Hepatocyte (in vitro differentiated cells): Measurements from ENCODE around the gene STAT5B. TPM values are rescaled to one million over a fixed set of nuclear protein-coding genes. Genes with fewer than 3 reads are reported as not detected.

Experiments
- DNase-seq: peaks from one replicate; pipeline ENCODE4 v3.0.0-alpha.2; 2016; ENCODE audit warnings: low spot score
- H2AFZ ChIP-seq: fragments of 200-600 bp; sonication (generic); 2 replicates; pipeline ENCODE4 v1.6.0; 2016; ENCODE audit warnings: antibody characterized with exemption, mild to moderate bottlenecking
- H3K27ac ChIP-seq: fragments of 200-600 bp; sonication (generic); 2 replicates; pipeline ENCODE4 v1.5.1; 2016; ENCODE audit warnings: mild to moderate bottlenecking
- H3K27me3 ChIP-seq: fragments of 200-600 bp; sonication (generic); 2 replicates; pipeline ENCODE4 v1.6.1; 2016
- H3K36me3 ChIP-seq: fragments of 200-600 bp; sonication (generic); replicated peaks from 2 replicates; pipeline ENCODE4 v1.5.1; 2016; ENCODE audit warnings: low read depth; ENCODE audit not compliant: insufficient read depth
- H3K4me1 ChIP-seq: fragments of 200-600 bp; sonication (generic); 2 replicates; pipeline ENCODE4 v1.5.1; 2016; ENCODE audit warnings: mild to moderate bottlenecking, moderate library complexity; ENCODE audit not compliant: insufficient read depth
- H3K4me2 ChIP-seq: fragments of 200-600 bp; sonication (generic); 2 replicates; pipeline ENCODE4 v1.6.0; 2016
- H3K4me3 ChIP-seq: fragments of 200-600 bp; sonication (generic); 2 replicates; pipeline ENCODE4 v1.5.1; 2016; ENCODE audit warnings: mild to moderate bottlenecking
- H3K79me2 ChIP-seq: fragments of 200-600 bp; sonication (generic); 2 replicates; pipeline ENCODE4 v1.6.0; 2017; ENCODE audit warnings: mild to moderate bottlenecking
- H3K9me2 ChIP-seq: fragments of 200-600 bp; sonication (generic); replicated peaks from 2 replicates; pipeline ENCODE4 v1.6.0; 2017; ENCODE audit warnings: mild to moderate bottlenecking; ENCODE audit not compliant: insufficient read depth
- H3K9me3 ChIP-seq: fragments of 200-600 bp; sonication (generic); 2 replicates; pipeline ENCODE4 v1.5.1; 2016; ENCODE audit warnings: low read depth, mild to moderate bottlenecking
- H4K20me1 ChIP-seq: fragments of 200-600 bp; sonication (generic); 2 replicates; pipeline ENCODE4 v1.6.0; 2016; ENCODE audit warnings: mild to moderate bottlenecking; ENCODE audit not compliant: insufficient read depth, poor library complexity, severe bottlenecking
- EZH2 ChIP-seq: fragments of 200-600 bp; sonication (generic); IDR thresholded peaks from 2 replicates; pipeline ENCODE4 v1.6.1; 2016; ENCODE audit warnings: antibody characterized with exemption, mild to moderate bottlenecking, borderline replicate concordance
- EZH2phosphoT487 ChIP-seq: fragments of 200-600 bp; sonication (generic); IDR thresholded peaks from one replicate; pipeline ENCODE4 v1.6.1; 2018; ENCODE audit warnings: antibody characterized with exemption, mild to moderate bottlenecking, low read depth, moderate library complexity; ENCODE audit not compliant: unreplicated experiment, severe bottlenecking
- WGBS: methylation state at CpG from one replicate; pipeline ENCODE4 v1.1.6; 2016; ENCODE audit warnings: low lambda C conversion rate; ENCODE audit errors: missing lambda C conversion rate; 5-methylcytosine and 5-hydroxymethylcytosine counted together
- polyA plus RNA-seq: library from polyadenylated mRNA; unstranded; fragments of >200 nt; fragmentation: Nextera tagmentation; extraction: Ambion mirVana; gene quantifications from 2 replicates; pipeline ENCODE4 v1.2.1, GENCODE V29; 2016
- total RNA-seq: library from RNA; depleted of rRNA; stranded (reverse); fragments of >200 nt; gene quantifications from 2 replicates; pipeline ENCODE4 v1.2.3, GENCODE V29; 2014
- TF ChIP-seq, protein P1 (sequence below): fragments of 200-600 bp; sonication (generic); IDR thresholded peaks from 2 replicates; pipeline ENCODE4 v1.5.1; 2016; ENCODE audit warnings: antibody characterized with exemption, mild to moderate bottlenecking; ENCODE audit not compliant: poor library complexity

The STAT5B gene
- total and polyA plus RNA-seq, 2 experiments from 2014 or later = 25.7 to 26.0 TPM

DNA sequence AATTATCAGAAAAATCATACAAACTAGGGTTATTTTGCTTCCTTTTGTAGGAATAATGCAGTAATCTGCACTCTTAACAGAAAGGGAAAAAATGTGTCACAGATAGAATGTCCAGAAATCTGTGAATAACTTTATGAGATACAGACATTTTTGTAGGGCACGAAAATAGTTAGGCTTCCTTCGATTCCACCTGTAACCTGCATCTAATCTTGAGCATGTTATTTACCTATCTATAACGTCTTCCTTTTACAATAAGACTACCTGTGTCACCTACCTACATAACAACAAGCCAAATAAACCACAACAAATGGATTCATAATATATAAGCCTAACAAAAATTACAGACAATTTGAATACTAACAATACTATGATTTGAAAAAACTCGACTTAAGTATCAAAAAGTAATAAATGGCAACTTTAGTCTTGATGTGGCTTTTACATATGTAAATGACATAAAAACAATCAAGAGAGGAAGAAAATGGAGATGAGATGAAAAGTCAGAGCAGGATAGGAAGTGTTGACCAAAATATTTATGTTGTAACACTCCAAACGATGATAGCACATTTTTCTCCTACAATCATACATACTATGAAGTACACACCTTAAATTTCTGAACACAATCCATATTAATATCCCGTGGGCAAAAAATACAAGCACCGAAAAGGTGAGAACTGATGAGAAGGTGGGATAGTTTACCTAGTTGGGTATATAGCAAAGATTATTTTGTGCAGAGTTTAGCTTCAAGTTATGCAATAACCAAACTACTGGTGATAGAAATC lies 2.5 kb downstream of the STAT5B start:
- H2AFZ ChIP-seq = no peak overlapping the region
- WGBS = 81% methylated on average over 7 of the region's 7 CpGs
- no peaks in the 10 kb centered on the region for H3K27me3 ChIP-seq
- peaks cover 27% of the 10 kb centered on the region for H3K4me1 ChIP-seq
- no peak for DNase-seq
- H3K9me2 ChIP-seq = no peaks in the 10 kb centered on the region
- H3K9me3 ChIP-seq = no peaks in the 10 kb centered on the region
- no peak overlapping the region for H3K4me2 ChIP-seq
- peaks cover 69% of the 10 kb centered on the region for H3K79me2 ChIP-seq
- no peak overlapping the region for H3K27ac ChIP-seq
- TF ChIP-seq EZH2phosphoT487 (no peak), EZH2 (no peak)
- TF ChIP-seq, protein P1, sequence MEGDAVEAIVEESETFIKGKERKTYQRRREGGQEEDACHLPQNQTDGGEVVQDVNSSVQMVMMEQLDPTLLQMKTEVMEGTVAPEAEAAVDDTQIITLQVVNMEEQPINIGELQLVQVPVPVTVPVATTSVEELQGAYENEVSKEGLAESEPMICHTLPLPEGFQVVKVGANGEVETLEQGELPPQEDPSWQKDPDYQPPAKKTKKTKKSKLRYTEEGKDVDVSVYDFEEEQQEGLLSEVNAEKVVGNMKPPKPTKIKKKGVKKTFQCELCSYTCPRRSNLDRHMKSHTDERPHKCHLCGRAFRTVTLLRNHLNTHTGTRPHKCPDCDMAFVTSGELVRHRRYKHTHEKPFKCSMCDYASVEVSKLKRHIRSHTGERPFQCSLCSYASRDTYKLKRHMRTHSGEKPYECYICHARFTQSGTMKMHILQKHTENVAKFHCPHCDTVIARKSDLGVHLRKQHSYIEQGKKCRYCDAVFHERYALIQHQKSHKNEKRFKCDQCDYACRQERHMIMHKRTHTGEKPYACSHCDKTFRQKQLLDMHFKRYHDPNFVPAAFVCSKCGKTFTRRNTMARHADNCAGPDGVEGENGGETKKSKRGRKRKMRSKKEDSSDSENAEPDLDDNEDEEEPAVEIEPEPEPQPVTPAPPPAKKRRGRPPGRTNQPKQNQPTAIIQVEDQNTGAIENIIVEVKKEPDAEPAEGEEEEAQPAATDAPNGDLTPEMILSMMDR = no peak
- H3K36me3 ChIP-seq = no peaks in the 10 kb centered on the region
- H3K4me3 ChIP-seq = no peak overlapping the region
- no peaks in the 10 kb centered on the region for H4K20me1 ChIP-seq

DNA sequence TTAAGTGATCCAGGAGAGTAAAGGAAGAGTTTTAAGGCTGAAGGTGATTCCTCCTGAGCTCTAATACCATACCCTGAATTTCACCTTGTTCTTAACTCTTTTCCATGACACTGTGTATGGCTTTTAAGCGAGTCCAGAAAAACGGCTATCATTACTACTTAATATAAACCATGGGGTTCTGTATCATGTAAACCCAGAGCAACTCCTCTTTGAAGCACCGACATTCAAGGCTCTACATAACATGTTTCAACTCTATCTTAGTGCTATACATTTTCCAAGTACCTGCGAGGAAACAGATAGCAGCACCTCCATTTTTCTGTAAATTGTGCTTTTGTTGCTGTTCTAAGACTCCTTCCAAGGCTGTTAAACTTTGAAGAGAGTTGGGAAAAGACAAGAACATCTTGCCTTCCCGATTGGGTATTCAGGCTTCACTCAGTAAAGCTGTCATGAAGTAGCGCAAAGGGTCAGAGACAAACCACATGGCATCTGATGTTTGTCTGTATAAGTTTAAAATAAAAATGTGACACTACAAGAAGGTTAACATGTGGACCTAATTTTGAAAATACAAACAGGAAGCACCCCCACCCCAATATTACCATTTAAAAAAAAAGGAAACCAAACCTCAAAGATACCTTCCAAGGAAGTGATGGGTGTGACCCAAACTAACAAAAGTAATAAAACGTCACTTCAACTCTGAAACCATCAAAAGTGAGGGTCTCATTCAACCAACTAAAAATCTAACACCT lies 3.9 kb downstream of the STAT5B start:
- H3K9me3 ChIP-seq = no peaks in the 10 kb centered on the region
- no peaks in the 10 kb centered on the region for H3K27me3 ChIP-seq
- H3K4me2 ChIP-seq = peak overlapping the region; percentile 47
- no peaks in the 10 kb centered on the region for H3K36me3 ChIP-seq
- H3K4me1 ChIP-seq = peaks cover 27% of the 10 kb centered on the region
- DNase-seq = no peak
- H2AFZ ChIP-seq = no peak overlapping the region
- TF ChIP-seq, protein P1 = no peak
- TF ChIP-seq EZH2phosphoT487 (no peak), EZH2 (no peak)
- no peak overlapping the region for H3K4me3 ChIP-seq
- no peaks in the 10 kb centered on the region for H4K20me1 ChIP-seq
- peaks cover 82% of the 10 kb centered on the region for H3K79me2 ChIP-seq
- H3K9me2 ChIP-seq = no peaks in the 10 kb centered on the region
- 55% methylated on average over 7 of the region's 7 CpGs for WGBS
- no peak overlapping the region for H3K27ac ChIP-seq

DNA sequence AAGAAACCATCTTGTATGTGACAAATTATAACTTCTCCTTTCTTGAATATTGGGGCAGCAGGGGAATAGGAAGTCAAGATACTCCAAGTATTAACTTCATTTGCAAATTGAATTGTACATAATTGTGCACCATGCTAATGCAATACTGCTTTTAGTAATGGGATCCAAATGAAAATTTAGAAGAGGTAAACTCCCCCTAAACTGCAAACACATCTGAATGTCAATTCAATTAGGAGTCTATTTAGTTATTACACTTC lies 4.5 kb downstream of the STAT5B start:
- H3K4me2 ChIP-seq = no peak overlapping the region
- H3K9me2 ChIP-seq = no peaks in the 10 kb centered on the region
- no peak for DNase-seq
- H3K4me3 ChIP-seq = no peak overlapping the region
- H4K20me1 ChIP-seq = no peaks in the 10 kb centered on the region
- no peak overlapping the region for H2AFZ ChIP-seq
- peaks cover 27% of the 10 kb centered on the region for H3K4me1 ChIP-seq
- H3K36me3 ChIP-seq = no peaks in the 10 kb centered on the region
- no peak overlapping the region for H3K27ac ChIP-seq
- no peaks in the 10 kb centered on the region for H3K27me3 ChIP-seq
- TF ChIP-seq EZH2phosphoT487 (no peak), EZH2 (no peak)
- peaks cover 88% of the 10 kb centered on the region for H3K79me2 ChIP-seq
- H3K9me3 ChIP-seq = no peaks in the 10 kb centered on the region
